ENCODE data around the gene TOE1. TPM values are rescaled to one million over a fixed set of nuclear protein-coding genes. Genes with fewer than 3 reads are reported as not detected.

Gene TOE1
- polyA plus RNA-seq, 1 of the 3 experiments (the other 2 are of a cell fraction) = 19.1 TPM

DNA sequence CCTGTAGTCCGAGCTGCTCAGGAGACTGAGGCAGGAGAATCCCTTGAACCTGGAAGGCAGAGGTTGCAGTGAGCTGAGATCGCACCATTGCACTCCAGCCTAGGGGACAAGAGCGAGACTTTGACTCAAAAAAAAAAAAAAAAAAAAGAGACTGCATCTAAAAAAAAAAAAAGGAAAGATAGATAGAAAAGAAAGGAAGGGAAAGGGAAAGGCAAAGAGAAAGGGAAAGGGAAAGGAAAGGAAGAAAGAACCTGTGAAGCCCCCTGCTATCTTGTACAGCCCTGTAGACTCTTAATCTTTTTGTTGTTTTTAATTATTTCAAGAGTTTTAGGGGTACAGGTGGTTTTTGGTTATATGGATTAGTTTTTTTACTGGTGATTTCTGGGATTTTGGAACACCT is 46.2 kb downstream of the TOE1 start:
- ChIA-PET CTCF (no interaction called here), POLR2A (no interaction called here)
- H3K27ac ChIP-seq (ENCODE audit: low read depth in 2 of 2, low read length in 1 of 2) = no peak overlapping the region
- no peaks in the 10 kb centered on the region for H3K4me1 ChIP-seq (ENCODE audit: control insufficient read depth in 1 of 2, insufficient read depth in 2 of 2, low read depth in 1 of 2, low read length in 1 of 2)
- no peaks in the 10 kb centered on the region for H3K79me2 ChIP-seq (ENCODE audit: insufficient read depth)
- 84% methylated on average over 3 of the region's 3 CpGs for WGBS (ENCODE audit: low lambda C conversion rate)
- no peaks in the 10 kb centered on the region for H3K9me3 ChIP-seq
- no peak for DNase-seq
- H3K9me2 ChIP-seq = no peaks in the 10 kb centered on the region
- no peak overlapping the region for H3K9ac ChIP-seq
- H3K27me3 ChIP-seq (ENCODE audit: insufficient read depth) = no peaks in the 10 kb centered on the region
- no peak overlapping the region for H2AFZ ChIP-seq (ENCODE audit: low read depth)
- H3K4me3 ChIP-seq (ENCODE audit: low read depth in 2 of 2, low read length in 1 of 2) = no peak overlapping the region
- no peak overlapping the region for H3K4me2 ChIP-seq
- no peak for TF ChIP-seq TEAD4 (IDR thresholded peaks at IDR 0.05; ENCODE audit: borderline replicate concordance, insufficient read depth)
- no peaks in the 10 kb centered on the region for H4K20me1 ChIP-seq (ENCODE audit: insufficient read depth)
- no peaks in the 10 kb centered on the region for H3K36me3 ChIP-seq (replicated peaks in 1 of 2; ENCODE audit: control insufficient read depth in 1 of 2, insufficient read depth in 2 of 2, low read length in 1 of 2)
- H3F3A ChIP-seq (replicated peaks; ENCODE audit: insufficient read depth) = no peaks in the 10 kb centered on the region

Other genes starting within 250 kb of the TOE1 start
- gene ZSWIM5, start 133.6 kb upstream of the TOE1 start, polyA plus RNA-seq (2012; rRNA removed) = 0.07 and 0.21 TPM in 2 replicates
- gene HPDL, start 13.3 kb upstream of the TOE1 start, polyA plus RNA-seq (2012; rRNA removed) = 0.19 and 0.25 TPM in 2 replicates
- gene MUTYH, start 270 bp downstream of the TOE1 start, polyA plus RNA-seq (2012; rRNA removed) = 21.9 and 23.3 TPM in 2 replicates
- 1.3 TPM in 2 replicates for gene TESK2, start 151.0 kb downstream of the TOE1 start, polyA plus RNA-seq (2012; rRNA removed)
- gene CCDC163, start 159.9 kb downstream of the TOE1 start, polyA plus RNA-seq (2012; rRNA removed) = 1.1 and 1.6 TPM in 2 replicates
- 4.0 and 4.3 TPM in 2 replicates for gene MMACHC, start 160.1 kb downstream of the TOE1 start, polyA plus RNA-seq (2012; rRNA removed)
- gene PRDX1, start 181.7 kb downstream of the TOE1 start, polyA plus RNA-seq (2012; rRNA removed) = 467 and 551 TPM in 2 replicates
- 156 and 185 TPM in 2 replicates for gene AKR1A1, start 210.7 kb downstream of the TOE1 start, polyA plus RNA-seq (2012; rRNA removed)
- gene NASP, start 243.9 kb downstream of the TOE1 start, polyA plus RNA-seq (2012; rRNA removed) = 152 and 153 TPM in 2 replicates

Measured in SK-N-SH (cell line).